RWPE2 (cell line): ENCODE data around the gene CEP104.

Experiments
- ATAC-seq: fragments of 200-7000 bp; cut with Tn5 transposase; 3 replicates; pipeline ENCODE4 v1.9.1; 2021; ENCODE audit warnings: low read depth
- DNase-seq: peaks from one replicate; pipeline ENCODE4 v3.0.0-alpha.2; 2020; ENCODE audit warnings: low spot score
- H3K27ac ChIP-seq: fragments of 450-650 bp; 2 replicates; pipeline ENCODE4 v1.5.1; 2017; ENCODE audit warnings: mild to moderate bottlenecking; ENCODE audit not compliant: poor library complexity, severe bottlenecking
- H3K27me3 ChIP-seq: fragments of 250-450 bp; sonication (Bioruptor Pico); 2 replicates; pipeline ENCODE4 v1.5.1; 2021; ENCODE audit warnings: mild to moderate bottlenecking, moderate library complexity; ENCODE audit not compliant: insufficient read depth, poor library complexity, severe bottlenecking
- H3K36me3 ChIP-seq: fragments of 250-450 bp; sonication (Bioruptor Pico); 2 replicates; pipeline ENCODE4 v1.5.1; 2020; ENCODE audit warnings: low read depth, mild to moderate bottlenecking, moderate library complexity
- H3K4me1 ChIP-seq: fragments of 250-450 bp; sonication (Bioruptor Pico); 2 replicates; pipeline ENCODE4 v1.5.1; 2021; ENCODE audit warnings: mild to moderate bottlenecking, moderate library complexity; ENCODE audit not compliant: insufficient read depth, poor library complexity, severe bottlenecking
- H3K4me3 ChIP-seq: fragments of 250-450 bp; sonication (Bioruptor Pico); 2 replicates; pipeline ENCODE4 v1.5.1; 2021; ENCODE audit warnings: mild to moderate bottlenecking, moderate library complexity; ENCODE audit not compliant: severe bottlenecking
- H3K9me3 ChIP-seq: fragments of 250-450 bp; sonication (Bioruptor Pico); 2 replicates; pipeline ENCODE4 v1.5.1; 2021; ENCODE audit warnings: mild to moderate bottlenecking, moderate library complexity; ENCODE audit not compliant: severe bottlenecking
- CTCF ChIP-seq: fragments of 450-650 bp; IDR thresholded peaks from one replicate; pipeline ENCODE4 v1.5.1; 2017; ENCODE audit warnings: mild to moderate bottlenecking, moderate library complexity; ENCODE audit not compliant: poor library complexity, severe bottlenecking

The CEP104 gene

GRCh38 chr1:3898994-3899753, 42.2 kb upstream of the CEP104 start:
- Histone ChIP-seq H3K27ac (peak overlapping the region; percentile 80), H3K9me3 (peaks cover 15% of the 10 kb centered on the region), H3K4me1 (no peaks in the 10 kb centered on the region), H3K36me3 (0 out of 2 replicates have a peak, but pooled peaks cover 11% of the 10 kb centered on the region), H3K4me3 (peak overlapping the region; percentile 64), H3K27me3 (no peaks in the 10 kb centered on the region)
- ATAC-seq (no peak), DNase-seq (no peak)
- TF ChIP-seq CTCF: no peak

GRCh38 chr1:3898475-3898735, 41.4 kb upstream of the CEP104 start:
- DNase-seq: no peak
- no peak for TF ChIP-seq CTCF
- ATAC-seq: no peak
- H3K4me3 ChIP-seq: no peak overlapping the region
- no peaks in the 10 kb centered on the region for H3K4me1 ChIP-seq
- H3K9me3 ChIP-seq: peaks cover 15% of the 10 kb centered on the region
- no peak overlapping the region for H3K27ac ChIP-seq
- no peaks in the 10 kb centered on the region for H3K27me3 ChIP-seq
- 0 out of 2 replicates have a peak, but pooled peaks cover 11% of the 10 kb centered on the region for H3K36me3 ChIP-seq

- DNase-seq (no peak), ATAC-seq (no peak)
- TF ChIP-seq CTCF: no peak
- no peaks in the 10 kb centered on the region for H3K4me1 ChIP-seq
- peaks cover 19% of the 10 kb centered on the region for H3K36me3 ChIP-seq
- no peak overlapping the region for H3K4me3 ChIP-seq
- peaks cover 15% of the 10 kb centered on the region for H3K9me3 ChIP-seq
- H3K27me3 ChIP-seq: no peaks in the 10 kb centered on the region
- H3K27ac ChIP-seq: no peak overlapping the region
Measured at GRCh38 chr1:3896396-3897000, 39.5 kb upstream of the CEP104 start.

- no peak for TF ChIP-seq CTCF
- H3K27ac ChIP-seq: no peak overlapping the region
- H3K27me3 ChIP-seq: no peaks in the 10 kb centered on the region
- no peaks in the 10 kb centered on the region for H3K4me1 ChIP-seq
- peaks cover 15% of the 10 kb centered on the region for H3K9me3 ChIP-seq
- H3K36me3 ChIP-seq: peaks cover 25% of the 10 kb centered on the region
- no peak for DNase-seq
- H3K4me3 ChIP-seq: no peak overlapping the region
- ATAC-seq: no peak
Measured at GRCh38 chr1:3895951-3896325, 38.9 kb upstream of the CEP104 start.
